GM19455 (cell line): ENCODE data around the gene CHIT1.

Experiments used
- ATAC-seq: cut with Tn5 transposase; IDR thresholded peaks from one replicate; pipeline ENCODE4 v1.9.1; 2021; ENCODE audit not compliant: unreplicated experiment

Gene CHIT1

GRCh38 chr1:203217139-203217655, 12.3 kb downstream of the CHIT1 start:
- no peak for ATAC-seq

- no peak for ATAC-seq
These were observed 13.0 kb downstream of the CHIT1 start for GRCh38 chr1:203216274-203217138.

GRCh38 chr1:203215573-203215972, 13.9 kb downstream of the CHIT1 start:
- ATAC-seq, result no peak

GRCh38 chr1:203214871-203215270, 14.6 kb downstream of the CHIT1 start:
- ATAC-seq, result no peak

- no peak for ATAC-seq
These were observed 16.3 kb downstream of the CHIT1 start for GRCh38 chr1:203213126-203213525.

- ATAC-seq, result no peak
These were observed 17.7 kb downstream of the CHIT1 start for GRCh38 chr1:203211812-203212211.

GRCh38 chr1:203210988-203211387, 18.5 kb downstream of the CHIT1 start:
- no peak for ATAC-seq

- ATAC-seq, result no peak
These were observed 19.1 kb downstream of the CHIT1 start for GRCh38 chr1:203210350-203210749.

GRCh38 chr1:203208181-203208580, 21.3 kb downstream of the CHIT1 start:
- ATAC-seq, result no peak

GRCh38 chr1:203207751-203208150, 21.7 kb downstream of the CHIT1 start:
- no peak for ATAC-seq

- ATAC-seq, result no peak
These were observed 23.3 kb downstream of the CHIT1 start for GRCh38 chr1:203206129-203206687.

- ATAC-seq, result no peak
These were observed 24.7 kb downstream of the CHIT1 start for GRCh38 chr1:203204756-203205155.

- ATAC-seq, result no peak
These were observed 26.8 kb downstream of the CHIT1 start for GRCh38 chr1:203202431-203203245.

- no peak for ATAC-seq
These were observed 27.8 kb downstream of the CHIT1 start for GRCh38 chr1:203201516-203202205.

- no peak for ATAC-seq
These were observed 28.6 kb downstream of the CHIT1 start for GRCh38 chr1:203200916-203201315.

GRCh38 chr1:203199816-203200571, 29.5 kb downstream of the CHIT1 start:
- no peak for ATAC-seq

- ATAC-seq, result no peak
These were observed 30.0 kb downstream of the CHIT1 start for GRCh38 chr1:203199481-203199815.

- no peak for ATAC-seq
These were observed 30.5 kb downstream of the CHIT1 start for GRCh38 chr1:203199002-203199401.

GRCh38 chr1:203197625-203198024, 31.8 kb downstream of the CHIT1 start:
- no peak for ATAC-seq

GRCh38 chr1:203196371-203196770, 33.1 kb downstream of the CHIT1 start:
- no peak for ATAC-seq
